ENCODE data around the gene TMEM30A.

DNA sequence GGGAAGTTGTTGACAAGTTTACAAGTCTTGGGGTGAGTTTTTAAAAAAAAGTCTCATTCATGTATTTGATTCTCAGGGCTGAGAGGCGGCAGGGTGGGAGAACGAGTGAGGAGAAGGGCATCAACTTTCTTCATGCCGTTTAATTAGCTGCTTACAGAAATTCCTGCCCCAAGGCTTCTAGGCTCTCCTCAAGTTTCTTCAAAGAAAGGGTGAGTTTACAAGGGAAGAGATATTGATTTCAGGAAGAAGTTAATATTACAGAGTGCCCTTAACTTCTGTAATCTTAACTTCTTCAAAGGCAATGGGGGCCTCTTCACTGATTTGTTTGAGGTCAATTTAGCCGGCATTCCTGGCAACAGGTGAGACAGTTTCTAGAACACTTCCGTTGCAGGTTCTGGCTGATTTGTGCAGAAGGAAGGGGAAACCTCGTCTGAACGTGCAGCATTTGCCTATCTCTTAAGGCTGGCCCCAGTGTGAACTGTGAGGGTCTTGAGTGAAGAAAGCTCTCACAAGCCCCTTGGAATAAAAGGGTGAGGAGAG lies 75.3 kb downstream of the TMEM30A start:
- no peak for TF ChIP-seq POLR2A (IDR thresholded peaks at IDR 0.05)
- TF ChIP-seq, protein P1, sequence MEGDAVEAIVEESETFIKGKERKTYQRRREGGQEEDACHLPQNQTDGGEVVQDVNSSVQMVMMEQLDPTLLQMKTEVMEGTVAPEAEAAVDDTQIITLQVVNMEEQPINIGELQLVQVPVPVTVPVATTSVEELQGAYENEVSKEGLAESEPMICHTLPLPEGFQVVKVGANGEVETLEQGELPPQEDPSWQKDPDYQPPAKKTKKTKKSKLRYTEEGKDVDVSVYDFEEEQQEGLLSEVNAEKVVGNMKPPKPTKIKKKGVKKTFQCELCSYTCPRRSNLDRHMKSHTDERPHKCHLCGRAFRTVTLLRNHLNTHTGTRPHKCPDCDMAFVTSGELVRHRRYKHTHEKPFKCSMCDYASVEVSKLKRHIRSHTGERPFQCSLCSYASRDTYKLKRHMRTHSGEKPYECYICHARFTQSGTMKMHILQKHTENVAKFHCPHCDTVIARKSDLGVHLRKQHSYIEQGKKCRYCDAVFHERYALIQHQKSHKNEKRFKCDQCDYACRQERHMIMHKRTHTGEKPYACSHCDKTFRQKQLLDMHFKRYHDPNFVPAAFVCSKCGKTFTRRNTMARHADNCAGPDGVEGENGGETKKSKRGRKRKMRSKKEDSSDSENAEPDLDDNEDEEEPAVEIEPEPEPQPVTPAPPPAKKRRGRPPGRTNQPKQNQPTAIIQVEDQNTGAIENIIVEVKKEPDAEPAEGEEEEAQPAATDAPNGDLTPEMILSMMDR (IDR thresholded peaks at IDR 0.05): peak in 2 of 6 experiments; percentile 18 to 25
